SIG-M5 treated with dmso at 0.1 percent for 504 hours (cell line): ENCODE measurements around the gene RNF150.
A peak's percentile ranks its signal among the peaks of the same experiment; 100 is the strongest.

Experiments
- DNase-seq: peaks from one replicate; lab custom pipeline; 2025; ENCODE audit not compliant: unreplicated experiment; lab: John Stamatoyannopoulos, UW

The RNF150 gene

GRCh38 chr4:140930557-140930956 is 202.7 kb downstream of the RNF150 start:
- DNase-seq = no peak

- no peak for DNase-seq
Observed at GRCh38 chr4:140930011-140930410, 203.3 kb downstream of the RNF150 start.

- no peak for DNase-seq
Observed at GRCh38 chr4:140928880-140929279, 204.4 kb downstream of the RNF150 start.

- DNase-seq = no peak
Observed at GRCh38 chr4:140926672-140927071, 206.6 kb downstream of the RNF150 start.

- no peak for DNase-seq
Observed at GRCh38 chr4:140925417-140925816, 207.9 kb downstream of the RNF150 start.

GRCh38 chr4:140924761-140925392 is 208.4 kb downstream of the RNF150 start:
- DNase-seq = no peak

GRCh38 chr4:140906993-140907962 is 226.0 kb downstream of the RNF150 start:
- no peak for DNase-seq

GRCh38 chr4:140904904-140905303 is 228.4 kb downstream of the RNF150 start:
- no peak for DNase-seq

- DNase-seq = no peak
Observed at GRCh38 chr4:140903522-140904475, 229.5 kb downstream of the RNF150 start.

- DNase-seq = no peak
Observed at GRCh38 chr4:140901736-140902336, 231.4 kb downstream of the RNF150 start.

- no peak for DNase-seq
Observed at GRCh38 chr4:140893939-140894338, 239.3 kb downstream of the RNF150 start.

- no peak for DNase-seq
Observed at GRCh38 chr4:140888054-140888453, 245.2 kb downstream of the RNF150 start.

- DNase-seq = no peak
Observed at GRCh38 chr4:140887467-140887866, 245.8 kb downstream of the RNF150 start.

GRCh38 chr4:140884431-140885058 is 248.7 kb downstream of the RNF150 start:
- peak; percentile 76 for DNase-seq

- DNase-seq = no peak
Observed at GRCh38 chr4:140877781-140878180, 255.5 kb downstream of the RNF150 start.

- no peak for DNase-seq
Observed at GRCh38 chr4:140876615-140877364, 256.5 kb downstream of the RNF150 start.

GRCh38 chr4:140875746-140876452 is 257.4 kb downstream of the RNF150 start:
- no peak for DNase-seq

- no peak for DNase-seq
Observed at GRCh38 chr4:140874056-140874455, 259.2 kb downstream of the RNF150 start.

- no peak for DNase-seq
Observed at GRCh38 chr4:140871368-140871767, 261.9 kb downstream of the RNF150 start.
